Ectodermal cell (in vitro differentiated cells): Measurements from ENCODE around the gene MYPOP. TPM values are rescaled to one million over a fixed set of nuclear protein-coding genes. Genes with fewer than 3 reads are reported as not detected.

Experiments
- H3K27ac ChIP-seq: 2 replicates; pipeline ENCODE4 v1.7.0; 2013; ENCODE audit warnings: mild to moderate bottlenecking, low read depth, low read length; ENCODE audit not compliant: insufficient read depth, poor library complexity, severe bottlenecking
- H3K27me3 ChIP-seq: 2 replicates; pipeline ENCODE4 v1.7.0; 2013; ENCODE audit warnings: mild to moderate bottlenecking, low read length; ENCODE audit not compliant: insufficient read depth, control insufficient read depth, poor library complexity, severe bottlenecking
- H3K36me3 ChIP-seq: one replicate; pipeline ENCODE4 v1.7.0; 2013; ENCODE audit warnings: low read length; ENCODE audit not compliant: control insufficient read depth, insufficient read depth
- H3K4me1 ChIP-seq: one replicate; pipeline ENCODE4 v1.7.0; 2013; ENCODE audit warnings: low read length; ENCODE audit not compliant: control insufficient read depth, insufficient read depth
- H3K4me3 ChIP-seq: 2 replicates; pipeline ENCODE4 v1.7.0; 2013; ENCODE audit warnings: low read depth, low read length, control low read depth; ENCODE audit not compliant: insufficient read depth
- H3K9me3 ChIP-seq: 2 replicates; pipeline ENCODE4 v1.7.0; 2013; ENCODE audit warnings: mild to moderate bottlenecking, low read length, moderate library complexity; ENCODE audit not compliant: control insufficient read depth
- WGBS, 2 experiments: methylation state at CpG; one replicate each; pipeline ENCODE4 v1.1.7; 2013; ENCODE audit warnings: missing lambda C conversion rate in 2 of 2; 5-methylcytosine and 5-hydroxymethylcytosine counted together
- polyA plus RNA-seq, 4 experiments: library from polyadenylated mRNA; stranded (reverse); fragments of 50-300 nt; gene quantifications; one replicate each; pipeline ENCODE4 v1.2.3, GENCODE V29; 2013

MYPOP gene, protein sequence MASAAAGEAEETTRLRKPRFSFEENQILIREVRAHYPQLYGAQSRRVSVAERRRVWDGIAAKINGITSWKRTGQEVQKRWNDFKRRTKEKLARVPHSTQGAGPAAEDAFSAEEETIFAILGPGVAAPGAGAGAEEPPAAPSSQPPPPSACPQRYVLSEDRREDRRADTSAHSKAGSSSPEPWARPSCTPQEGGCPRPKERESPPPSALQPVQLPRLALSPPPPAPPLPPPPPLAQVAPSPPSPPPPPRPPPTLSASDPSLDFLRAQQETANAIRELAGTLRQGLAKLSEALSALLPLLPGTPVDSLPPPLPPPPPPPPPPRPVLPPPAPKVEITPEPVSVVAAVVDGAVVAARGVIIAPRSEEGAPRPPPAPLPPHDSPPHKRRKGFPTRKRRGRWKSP
- 12.9 TPM for polyA plus RNA-seq (2013, experiment 1 of 4)
- 10.9 TPM for polyA plus RNA-seq (2013, experiment 2 of 4)
- 11.3 TPM for polyA plus RNA-seq (2013, experiment 3 of 4)
- 11.7 TPM for polyA plus RNA-seq (2013, experiment 4 of 4)

DNA sequence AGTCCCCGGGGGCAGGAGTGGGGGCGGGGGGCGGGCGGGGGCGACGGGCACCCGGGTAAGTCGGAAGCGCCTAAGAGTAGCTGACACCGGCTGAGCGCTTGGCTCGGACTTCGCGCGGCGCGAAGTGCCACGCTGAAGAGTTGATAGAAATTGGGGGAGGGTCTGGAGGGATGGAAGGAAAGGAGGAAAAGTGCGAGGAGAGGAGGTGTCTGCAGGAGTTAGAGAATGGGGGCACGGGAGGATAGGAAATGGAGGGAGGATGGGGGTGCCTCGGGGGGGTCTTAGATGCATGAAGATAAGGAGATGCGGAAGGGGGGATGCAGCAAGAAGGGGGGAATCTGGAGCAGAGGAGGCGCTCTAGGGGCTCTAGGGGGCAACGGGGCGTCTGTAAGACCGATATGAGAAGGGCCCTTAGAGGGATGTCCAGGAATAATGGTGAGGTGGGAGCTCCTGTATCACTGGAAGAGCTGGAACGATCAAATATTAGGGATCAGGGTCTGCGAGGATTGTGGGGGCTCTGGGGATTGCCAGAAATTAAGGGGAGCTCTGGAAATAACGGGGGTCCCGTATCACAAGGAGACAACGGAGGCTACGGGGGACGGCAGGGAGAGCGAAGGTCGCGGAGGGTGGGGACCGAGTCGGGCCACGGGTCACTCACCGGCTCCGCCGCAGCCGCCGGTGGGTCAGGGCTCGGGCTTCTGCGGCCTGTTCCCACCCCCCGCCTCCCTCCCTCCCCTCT is at the start of gene MYPOP:
TSS of gene MYPOP (minus strand) at position 702 of the 739 bp plus-strand sequence. CDS start 840 bp downstream, outside the sequence.
- 1% methylated on average over 47 of the region's 47 CpGs for WGBS, 2 experiments
- H3K4me1 ChIP-seq: no peaks in the 10 kb centered on the region
- peak within 1 kb of the TSS; percentile 57 for H3K4me3 ChIP-seq
- peak within 1 kb of the TSS; percentile 45 for H3K27ac ChIP-seq
- peaks cover 15% of the 10 kb centered on the region for H3K36me3 ChIP-seq
- no peaks in the 10 kb centered on the region for H3K9me3 ChIP-seq
- H3K27me3 ChIP-seq: peaks cover 24% of the 10 kb centered on the region

DNA sequence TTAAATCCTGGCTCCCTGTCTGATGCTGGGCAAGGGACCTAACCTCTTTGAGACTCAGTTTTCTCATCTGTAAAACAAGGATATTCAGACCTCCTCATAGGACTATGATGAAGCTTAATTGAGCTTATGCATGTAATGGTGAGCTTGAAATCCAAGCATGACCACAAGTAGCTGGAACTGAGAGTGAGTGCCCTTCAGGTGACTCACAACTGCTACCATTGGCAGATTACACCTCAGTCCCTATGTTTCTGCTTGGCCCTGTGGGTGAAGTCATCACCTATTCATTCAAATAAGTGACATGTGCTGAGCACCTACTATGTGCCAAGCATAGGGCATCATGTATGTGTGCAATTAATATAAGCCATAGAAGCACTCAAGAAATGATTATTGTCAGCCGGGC is 45.5 kb upstream of the MYPOP start:
- H3K36me3 ChIP-seq: peaks cover 4% of the 10 kb centered on the region
- 93 to 96% methylated on average over 1 of the region's 1 CpG for WGBS, 2 experiments

DNA sequence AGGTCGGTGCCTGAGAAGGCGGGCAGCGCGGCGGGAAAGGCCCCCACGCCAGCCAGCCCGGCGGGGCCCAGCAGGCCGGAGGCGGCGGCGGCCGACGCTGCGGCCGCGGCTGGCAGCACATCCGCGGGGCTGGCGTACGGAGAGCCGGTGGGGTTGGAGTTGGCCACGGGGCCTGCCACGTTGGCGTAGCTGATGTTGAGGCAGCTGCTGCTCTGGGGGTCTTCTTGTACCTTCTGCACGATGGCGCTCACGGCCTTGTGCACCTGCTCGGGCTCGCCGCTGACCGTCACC is 38.0 kb upstream of the MYPOP start:
- Histone ChIP-seq H3K36me3 (peaks cover 10% of the 10 kb centered on the region), H3K27me3 (no peaks in the 10 kb centered on the region), H3K9me3 (no peaks in the 10 kb centered on the region), H3K4me1 (peaks cover 5% of the 10 kb centered on the region), H3K27ac (no peak overlapping the region), H3K4me3 (no peak overlapping the region)
- 96% methylated on average over 32 of the region's 32 CpGs for WGBS, 2 experiments

More for the DNA sequence above, 45.5 kb upstream of the MYPOP start:
- H3K4me3 ChIP-seq: no peak overlapping the region
- H3K9me3 ChIP-seq: no peaks in the 10 kb centered on the region
- peaks cover 4% of the 10 kb centered on the region for H3K4me1 ChIP-seq
- H3K27me3 ChIP-seq: no peaks in the 10 kb centered on the region
- no peak overlapping the region for H3K27ac ChIP-seq

DNA sequence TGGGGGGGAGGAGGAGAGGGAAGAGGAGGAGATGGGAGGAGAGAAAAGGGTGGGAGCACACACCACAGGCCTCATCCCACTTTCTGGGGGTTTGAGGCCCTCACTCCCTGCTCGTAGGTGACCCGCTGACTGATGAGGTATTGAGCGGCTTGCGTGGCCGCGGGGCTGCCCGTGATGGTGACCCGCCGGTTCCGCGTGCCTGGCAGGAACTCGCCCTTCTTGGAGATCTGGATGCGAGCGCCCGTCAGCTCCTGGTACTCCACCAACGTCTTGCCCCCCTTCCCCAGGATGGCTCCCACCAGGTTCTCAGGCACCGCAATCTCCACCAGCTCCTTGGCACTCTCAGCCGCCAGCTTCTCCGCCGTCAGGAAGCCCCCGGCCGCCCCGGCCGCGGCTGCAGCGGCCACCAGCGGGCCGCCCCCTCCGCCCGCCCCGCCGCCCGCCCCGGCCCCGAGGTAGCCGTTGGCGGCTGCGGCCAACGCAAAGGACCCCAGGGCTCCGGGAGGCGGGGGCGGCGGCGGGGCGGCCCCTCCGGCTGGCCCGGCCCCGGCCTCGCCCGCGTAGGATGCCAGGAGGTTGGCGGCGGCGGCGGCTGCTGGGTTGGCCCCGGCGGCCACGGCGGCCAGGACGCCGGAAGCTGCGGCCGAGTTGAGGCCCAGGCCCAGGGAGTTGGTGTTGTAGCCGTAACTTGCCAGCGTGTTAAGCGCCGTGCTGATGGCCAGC is 37.5 kb upstream of the MYPOP start:
- H3K27me3 ChIP-seq: no peaks in the 10 kb centered on the region
- H3K36me3 ChIP-seq: peaks cover 9% of the 10 kb centered on the region
- no peaks in the 10 kb centered on the region for H3K9me3 ChIP-seq
- 96% methylated on average over 67 of the region's 67 CpGs for WGBS, 2 experiments
- no peak overlapping the region for H3K4me3 ChIP-seq
- no peak overlapping the region for H3K27ac ChIP-seq
- peaks cover 8% of the 10 kb centered on the region for H3K4me1 ChIP-seq

DNA sequence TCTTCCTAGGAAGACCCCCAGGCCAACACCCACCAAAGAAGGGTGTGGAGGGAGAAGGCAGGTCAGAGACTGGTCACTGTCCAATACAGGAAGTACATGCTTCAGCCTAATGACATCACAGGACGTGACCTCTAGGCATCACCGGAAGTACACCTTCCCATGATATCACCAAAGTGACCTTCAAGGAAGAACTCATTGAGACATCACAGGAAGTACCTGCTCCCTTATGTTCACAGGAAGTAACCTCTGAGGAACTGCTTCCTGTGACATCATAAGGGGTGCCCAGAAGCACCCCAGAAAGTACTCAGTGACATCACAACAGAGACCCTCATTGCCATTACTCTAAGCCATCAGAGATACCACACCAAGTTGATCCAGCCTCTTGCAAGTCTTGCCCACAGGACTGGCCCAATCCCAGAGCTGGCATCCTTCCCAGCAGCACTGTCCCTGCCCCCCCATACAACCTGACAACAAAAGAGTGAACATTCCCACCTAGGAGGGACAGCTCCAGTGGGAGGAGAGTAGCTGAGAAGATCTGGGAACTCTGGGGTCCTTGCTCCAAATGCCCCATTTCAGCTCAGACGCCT is 36.4 kb upstream of the MYPOP start:
- Histone ChIP-seq H3K4me3 (no peak overlapping the region), H3K36me3 (peaks cover 6% of the 10 kb centered on the region), H3K27ac (no peak overlapping the region), H3K27me3 (no peaks in the 10 kb centered on the region), H3K9me3 (no peaks in the 10 kb centered on the region), H3K4me1 (peaks cover 8% of the 10 kb centered on the region)
- 95 to 97% methylated on average over 2 to 3 of the region's 3 CpGs for WGBS, 2 experiments

DNA sequence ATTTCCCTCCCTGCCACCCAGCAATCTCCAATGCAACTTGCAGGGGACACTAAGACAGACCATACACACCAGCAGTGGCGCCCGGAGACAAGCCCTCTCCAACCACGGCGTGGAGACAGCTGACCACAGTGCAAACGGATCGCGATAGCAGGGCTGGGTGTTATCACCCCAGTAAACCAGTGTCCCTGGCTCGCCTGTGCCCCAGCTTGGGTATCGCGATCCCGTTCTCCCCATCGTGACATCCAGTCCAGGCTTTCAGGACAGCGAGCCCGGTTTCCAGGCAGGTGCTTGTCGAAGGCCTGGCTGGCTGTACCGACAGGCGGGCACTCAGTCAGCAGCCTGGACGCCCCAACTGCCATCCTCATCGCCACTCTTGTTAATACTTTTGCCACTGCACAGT is 32.9 kb upstream of the MYPOP start:
- no peak overlapping the region for H3K4me3 ChIP-seq
- no peak overlapping the region for H3K27ac ChIP-seq
- H3K4me1 ChIP-seq: peaks cover 8% of the 10 kb centered on the region
- H3K27me3 ChIP-seq: peaks cover 6% of the 10 kb centered on the region
- H3K9me3 ChIP-seq: no peaks in the 10 kb centered on the region
- WGBS, 2 experiments: 83 to 84% methylated on average over 19 of the region's 19 CpGs
- no peaks in the 10 kb centered on the region for H3K36me3 ChIP-seq

DNA sequence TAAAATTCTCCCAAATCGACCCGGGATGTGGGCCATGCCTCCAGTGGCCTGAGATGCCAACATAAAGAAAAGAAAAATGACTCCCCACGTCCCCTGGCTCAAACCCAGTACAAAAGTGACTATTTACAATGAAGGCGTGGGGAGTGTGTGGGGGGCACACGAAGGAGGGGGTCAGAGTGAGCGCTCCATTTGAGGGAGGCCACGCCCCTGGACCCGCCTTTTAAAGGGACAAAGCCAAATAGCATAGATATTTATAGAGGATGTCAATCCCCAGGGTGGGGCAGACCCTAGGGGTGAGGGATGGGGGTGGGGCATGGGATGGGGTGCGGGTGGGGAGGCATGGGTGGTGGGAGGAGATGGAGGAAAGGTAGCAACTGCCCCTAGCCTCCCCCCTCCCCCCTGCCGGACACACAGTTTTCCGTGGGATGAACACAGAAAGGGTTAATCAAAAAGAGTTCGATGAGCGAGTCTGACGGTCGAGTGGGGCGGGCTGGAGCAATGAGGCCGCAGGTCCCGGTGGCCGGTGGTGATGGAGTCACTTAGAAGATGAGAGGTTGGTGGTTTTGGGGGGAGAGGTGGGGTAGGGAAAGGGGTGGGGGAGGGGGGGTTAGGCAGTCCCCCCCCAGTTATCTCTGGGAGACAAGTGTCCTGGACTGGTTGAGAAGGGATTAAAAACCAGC is 32.3 kb upstream of the MYPOP start:
- H3K36me3 ChIP-seq: no peaks in the 10 kb centered on the region
- H3K27ac ChIP-seq: no peak overlapping the region
- H3K27me3 ChIP-seq: peaks cover 6% of the 10 kb centered on the region
- WGBS, 2 experiments: 55 to 60% methylated on average over 18 of the region's 19 CpGs
- H3K9me3 ChIP-seq: no peaks in the 10 kb centered on the region
- peaks cover 8% of the 10 kb centered on the region for H3K4me1 ChIP-seq
- H3K4me3 ChIP-seq: no peak overlapping the region

DNA sequence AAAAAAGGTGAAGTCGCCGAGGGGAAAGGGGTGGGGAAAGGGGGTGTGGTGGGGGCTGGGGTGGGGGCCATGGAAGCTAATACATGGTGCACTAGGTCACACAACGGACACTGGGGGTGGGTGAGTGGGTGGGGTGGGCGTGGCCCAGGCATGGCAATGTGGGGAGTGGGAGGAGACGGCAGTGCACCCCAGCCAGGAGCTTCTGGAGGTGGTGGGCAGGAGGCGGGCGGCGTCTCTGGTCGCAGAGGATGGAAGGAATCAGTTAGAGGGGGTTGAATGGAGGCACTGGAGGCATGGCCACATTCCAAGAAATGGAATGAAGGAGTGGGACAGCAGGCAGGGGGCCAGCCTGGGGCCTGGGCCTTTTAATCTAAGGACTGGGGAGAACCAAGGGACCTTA is 31.3 kb upstream of the MYPOP start:
- H3K4me3 ChIP-seq: no peak overlapping the region
- no peaks in the 10 kb centered on the region for H3K36me3 ChIP-seq

DNA sequence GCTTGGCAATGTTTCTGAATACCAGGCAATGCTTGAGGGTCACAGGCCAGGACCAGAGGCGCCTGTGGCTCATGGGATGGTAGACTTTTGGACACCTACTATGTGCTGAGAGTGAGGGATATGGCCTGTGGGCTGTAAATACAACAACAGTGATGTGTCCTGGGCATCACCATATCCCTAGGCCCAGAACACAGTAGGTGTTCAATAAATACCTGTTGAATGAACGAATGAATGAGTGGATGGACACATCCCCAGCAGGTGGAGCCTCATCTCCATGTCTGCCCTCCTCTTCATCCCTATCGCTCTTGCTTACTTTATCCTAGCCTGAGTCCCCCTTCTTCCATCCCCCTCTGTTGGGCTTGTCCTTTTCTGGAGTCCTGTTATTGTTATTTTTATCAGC is 28.6 kb upstream of the MYPOP start:
- 65 to 76% methylated on average over 3 of the region's 3 CpGs for WGBS, 2 experiments
- no peak overlapping the region for H3K27ac ChIP-seq
- H3K36me3 ChIP-seq: no peaks in the 10 kb centered on the region
- peaks cover 11% of the 10 kb centered on the region for H3K4me1 ChIP-seq
- no peak overlapping the region for H3K4me3 ChIP-seq
- H3K9me3 ChIP-seq: no peaks in the 10 kb centered on the region
- H3K27me3 ChIP-seq: peaks cover 17% of the 10 kb centered on the region

More for the DNA sequence above, 31.3 kb upstream of the MYPOP start:
- Histone ChIP-seq H3K27me3 (peaks cover 10% of the 10 kb centered on the region), H3K27ac (no peak overlapping the region), H3K4me1 (peaks cover 8% of the 10 kb centered on the region), H3K9me3 (no peaks in the 10 kb centered on the region)
- WGBS, 2 experiments: 85 to 86% methylated on average over 9 of the region's 9 CpGs
